Measurements from ENCODE around the gene ZNF416.

DNA sequence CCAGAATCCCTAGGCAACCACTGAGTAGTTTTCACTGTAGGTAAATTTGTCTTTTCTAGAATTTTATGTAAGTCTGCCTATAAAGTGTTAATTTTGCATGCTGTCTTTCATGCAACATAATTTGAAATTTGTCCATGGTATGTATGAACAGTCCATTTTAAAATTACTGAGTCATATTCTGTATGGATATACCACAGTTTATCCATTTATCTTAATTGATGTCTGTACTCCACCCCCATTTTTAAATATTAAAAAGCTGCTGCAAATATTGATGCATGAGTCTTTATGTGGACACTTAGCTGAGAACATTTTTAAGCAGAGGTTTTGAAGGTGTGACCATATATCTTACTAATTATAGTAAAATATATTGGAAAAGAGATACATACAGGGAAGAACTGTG, 44.4 kb upstream of the ZNF416 start:
- TF ChIP-seq POLR2AphosphoS5 (IDR thresholded peaks at IDR 0.05; ENCODE audit: borderline replicate concordance, low read depth, low read length) (no peak), EZH2 (IDR thresholded peaks at IDR 0.05) (no peak)
